SK-MEL-5 (cell line): ENCODE measurements around the gene ULBP2. TPM values are rescaled to one million over a fixed set of nuclear protein-coding genes. Genes with fewer than 3 reads are reported as not detected.
"Not testable (repeated sequence)": the region's sequence is repeated elsewhere in the genome, so short reads cannot be mapped to it uniquely, and the experiment has no call there.

Source experiments
- DNase-seq: peaks from one replicate; pipeline ENCODE4 v3.0.0-alpha.2; 2016; ENCODE audit warnings: low read depth, low spot score
- in situ Hi-C: cut with HindIII; loops from 2 replicates; pipeline ENCODE4 v1.10.0; 2016; ENCODE audit warnings: low sequenced_read_pairs, high pct_unique_total_duplicates, low pct_unique_long_range_greater_than_20kb
- total RNA-seq: library from RNA; depleted of rRNA; stranded (reverse); fragments of >200 nt; shearing (Covaris generic); gene quantifications from 2 replicates; pipeline ENCODE4 v1.2.3, GENCODE V29; 2014

ULBP2 gene
- total RNA-seq, 1 experiment from 2014 or later, result 0.37 TPM

- in situ Hi-C loops, result no loop called here
- DNase-seq, result no peak
Measured at GRCh38 chr6:149974825-149975224, 33.0 kb downstream of the ULBP2 start.

- no peak for DNase-seq
- in situ Hi-C loops, result no loop called here
Measured at GRCh38 chr6:149975400-149975799, 33.6 kb downstream of the ULBP2 start.

- in situ Hi-C loops, result no loop called here
- no peak for DNase-seq
Measured at GRCh38 chr6:149977221-149977620, 35.4 kb downstream of the ULBP2 start.

GRCh38 chr6:149978610-149979009 is 36.8 kb downstream of the ULBP2 start:
- in situ Hi-C loops, result no loop called here
- no peak for DNase-seq

- in situ Hi-C loops, result no loop called here
- no peak for DNase-seq
Measured at GRCh38 chr6:149979293-149979692, 37.5 kb downstream of the ULBP2 start.

- in situ Hi-C loops, result no loop called here
- DNase-seq, result no peak
Measured at GRCh38 chr6:149983145-149983544, 41.3 kb downstream of the ULBP2 start.

- in situ Hi-C loops, result no loop called here
- DNase-seq, result no peak
Measured at GRCh38 chr6:149984773-149985172, 43.0 kb downstream of the ULBP2 start.

GRCh38 chr6:149985481-149985937 is 43.7 kb downstream of the ULBP2 start:
- in situ Hi-C loops, result no loop called here
- no peak for DNase-seq

GRCh38 chr6:149987602-149988107 is 45.8 kb downstream of the ULBP2 start:
- no peak for DNase-seq
- in situ Hi-C loops, result no loop called here

- DNase-seq, result no peak
- in situ Hi-C loops, result no loop called here
Measured at GRCh38 chr6:149988550-149989346, 46.9 kb downstream of the ULBP2 start.

GRCh38 chr6:149990212-149990660 is 48.4 kb downstream of the ULBP2 start:
- in situ Hi-C loops, result no loop called here
- no peak for DNase-seq

GRCh38 chr6:149990661-149991471 is 49.1 kb downstream of the ULBP2 start:
- DNase-seq, result no peak
- in situ Hi-C loops, result no loop called here

GRCh38 chr6:149991472-149991795 is 49.6 kb downstream of the ULBP2 start:
- DNase-seq, in situ Hi-C loops: not testable (repeated sequence)

- DNase-seq, result no peak
- in situ Hi-C loops, result no loop called here
Measured at GRCh38 chr6:149991838-149992237, 50.0 kb downstream of the ULBP2 start.

- in situ Hi-C loops, result no loop called here
- no peak for DNase-seq
Measured at GRCh38 chr6:149995235-149995750, 53.5 kb downstream of the ULBP2 start.

- in situ Hi-C loops, result no loop called here
- DNase-seq, result no peak
Measured at GRCh38 chr6:149995971-149996370, 54.2 kb downstream of the ULBP2 start.
